Inflammatory macrophage treated with lipopolysaccharide for 1 hour (primary cell): ENCODE data around the gene KLF16.

Experiments
- DNase-seq, 2 donors: peaks; one replicate each; pipeline ENCODE4 v3.0.0-alpha.2; 2020 to 2022

The KLF16 gene

GRCh38 chr19:1839658-1840540, 23.5 kb downstream of the KLF16 start:
- peak in 1 of 2 donors; percentile 10 for DNase-seq

GRCh38 chr19:1837625-1838105, 25.7 kb downstream of the KLF16 start:
- peak in 1 of 2 donors; percentile 74 for DNase-seq

GRCh38 chr19:1837222-1837565, 26.2 kb downstream of the KLF16 start:
- DNase-seq: no peak

GRCh38 chr19:1836458-1837221, 26.7 kb downstream of the KLF16 start:
- DNase-seq: no peak

GRCh38 chr19:1833540-1833939, 29.8 kb downstream of the KLF16 start:
- DNase-seq: no peak

GRCh38 chr19:1832046-1832663, 31.2 kb downstream of the KLF16 start:
- DNase-seq: no peak

- no peak for DNase-seq
Measured at GRCh38 chr19:1830978-1831377, 32.4 kb downstream of the KLF16 start.

GRCh38 chr19:1830568-1830967, 32.8 kb downstream of the KLF16 start:
- no peak for DNase-seq

GRCh38 chr19:1829958-1830357, 33.4 kb downstream of the KLF16 start:
- DNase-seq: no peak

GRCh38 chr19:1828279-1829238, 34.8 kb downstream of the KLF16 start:
- DNase-seq: no peak

GRCh38 chr19:1827566-1828278, 35.7 kb downstream of the KLF16 start:
- DNase-seq: no peak

- DNase-seq: no peak
Measured at GRCh38 chr19:1826557-1827521, 36.5 kb downstream of the KLF16 start.

GRCh38 chr19:1825909-1826556, 37.3 kb downstream of the KLF16 start:
- peak; percentile 15 to 80 for DNase-seq

- no peak for DNase-seq
Measured at GRCh38 chr19:1824252-1824622, 39.1 kb downstream of the KLF16 start.

- DNase-seq: no peak
Measured at GRCh38 chr19:1823539-1824251, 39.7 kb downstream of the KLF16 start.

- no peak for DNase-seq
Measured at GRCh38 chr19:1823020-1823419, 40.4 kb downstream of the KLF16 start.

GRCh38 chr19:1822210-1822609, 41.2 kb downstream of the KLF16 start:
- no peak for DNase-seq

- no peak for DNase-seq
Measured at GRCh38 chr19:1819341-1820255, 43.8 kb downstream of the KLF16 start.
